Neural progenitor cell (in vitro differentiated cells): ENCODE results near the gene SEMA6B. TPM values are rescaled to one million over a fixed set of nuclear protein-coding genes. Genes with fewer than 3 reads are reported as not detected.

Experiments used
- DNase-seq: peaks from one replicate; pipeline ENCODE4 v3.0.0-alpha.2; 2016; ENCODE audit warnings: low spot score
- H2AFZ ChIP-seq: fragments of 200-600 bp; sonication (generic); replicated peaks from 2 replicates; pipeline ENCODE4 v1.6.1; 2016; ENCODE audit warnings: antibody characterized with exemption
- H3F3A ChIP-seq: fragments of 200-600 bp; sonication (generic); 2 replicates; pipeline ENCODE4 v1.6.1; 2016; ENCODE audit warnings: antibody characterized with exemption, low read depth
- H3K27ac ChIP-seq: fragments of 200-600 bp; sonication (generic); 2 replicates; pipeline ENCODE4 v1.5.1; 2016; ENCODE audit warnings: mild to moderate bottlenecking
- H3K27me3 ChIP-seq: fragments of 200-600 bp; sonication (generic); 2 replicates; pipeline ENCODE4 v1.6.1; 2016; ENCODE audit warnings: mild to moderate bottlenecking, moderate library complexity
- H3K36me3 ChIP-seq: fragments of 200-600 bp; sonication (generic); 2 replicates; pipeline ENCODE4 v1.5.1; 2016
- H3K4me1 ChIP-seq: fragments of 200-600 bp; sonication (generic); 2 replicates; pipeline ENCODE4 v1.6.1; 2016; ENCODE audit warnings: mixed run types
- H3K4me2 ChIP-seq: fragments of 200-600 bp; sonication (generic); 2 replicates; pipeline ENCODE4 v1.6.1; 2016
- H3K4me3 ChIP-seq: fragments of 200-600 bp; sonication (generic); 2 replicates; pipeline ENCODE4 v1.5.1; 2016
- H3K79me2 ChIP-seq: fragments of 200-600 bp; sonication (generic); 2 replicates; pipeline ENCODE4 v1.6.1; 2016; ENCODE audit warnings: low read depth
- H3K9ac ChIP-seq: fragments of 200-600 bp; sonication (generic); 2 replicates; pipeline ENCODE4 v1.6.1; 2016
- H3K9me3 ChIP-seq: fragments of 200-600 bp; sonication (generic); 2 replicates; pipeline ENCODE4 v1.5.1; 2016; ENCODE audit warnings: low read depth
- H4K20me1 ChIP-seq: fragments of 200-600 bp; sonication (generic); 2 replicates; pipeline ENCODE4 v1.6.1; 2016; ENCODE audit warnings: low read depth
- H3K27ac Mint-ChIP-seq: 3 replicates; pipeline ENCODE4 v1.8.0; 2021; ENCODE audit warnings: mixed read lengths
- H3K27me3 Mint-ChIP-seq: 2 replicates; pipeline ENCODE4 v1.8.0; 2022; ENCODE audit warnings: low read depth, mild to moderate bottlenecking, inconsistent platforms, moderate library complexity, mixed read lengths; ENCODE audit not compliant: insufficient read depth
- H3K36me3 Mint-ChIP-seq: 3 replicates; pipeline ENCODE4 v1.8.0; 2021; ENCODE audit warnings: mixed read lengths
- H3K4me1 Mint-ChIP-seq: 3 replicates; pipeline ENCODE4 v1.8.0; 2021; ENCODE audit warnings: mixed read lengths
- H3K4me3 Mint-ChIP-seq: 3 replicates; pipeline ENCODE4 v1.8.0; 2021; ENCODE audit warnings: mild to moderate bottlenecking, moderate library complexity, mixed read lengths
- H3K9me3 Mint-ChIP-seq: 3 replicates; pipeline ENCODE4 v1.8.0; 2020; ENCODE audit warnings: mixed read lengths
- CTCF ChIP-seq: fragments of 200-600 bp; sonication (generic); IDR thresholded peaks from 2 replicates; pipeline ENCODE4 v1.5.1; 2017; ENCODE audit warnings: antibody characterized with exemption, mild to moderate bottlenecking
- EZH2 ChIP-seq: fragments of 200-600 bp; sonication (generic); IDR thresholded peaks from 2 replicates; pipeline ENCODE4 v1.6.1; 2017; ENCODE audit warnings: antibody characterized with exemption, mild to moderate bottlenecking, moderate library complexity
- EZH2phosphoT487 ChIP-seq: fragments of 200-600 bp; sonication (generic); IDR thresholded peaks from 2 replicates; pipeline ENCODE4 v1.6.1; 2017; ENCODE audit warnings: antibody characterized with exemption
- total RNA-seq: library from RNA; depleted of rRNA; stranded (reverse); fragments of >200 nt; gene quantifications from 2 replicates; pipeline ENCODE4 v1.2.3, GENCODE V29; 2015; ENCODE audit warnings: low replicate concordance

SEMA6B gene
- total RNA-seq, 1 donor from 2014 or later: 22.6 TPM

- Histone ChIP-seq H3F3A (peaks cover 4% of the 10 kb centered on the region), H3K79me2 (no peaks in the 10 kb centered on the region), H3K4me3 (no peak overlapping the region), H3K27me3 (no peaks in the 10 kb centered on the region), H3K36me3 (no peaks in the 10 kb centered on the region), H3K4me1 (no peaks in the 10 kb centered on the region), H3K9me3 (no peaks in the 10 kb centered on the region), H4K20me1 (peaks cover 3% of the 10 kb centered on the region), H3K4me2 (no peak overlapping the region), H3K27ac (no peak overlapping the region), H2AFZ (no peak overlapping the region), H3K9ac (no peak overlapping the region)
- H3K4me3 Mint-ChIP-seq: no peak overlapping the region
- no peaks in the 10 kb centered on the region for H3K9me3 Mint-ChIP-seq
- H3K27me3 Mint-ChIP-seq: peaks cover 3% of the 10 kb centered on the region
- H3K4me1 Mint-ChIP-seq: no peaks in the 10 kb centered on the region
- no peak overlapping the region for H3K27ac Mint-ChIP-seq
- no peak for DNase-seq
- peaks cover 11% of the 10 kb centered on the region for H3K36me3 Mint-ChIP-seq
- TF ChIP-seq CTCF: no peak
- no peak for TF ChIP-seq EZH2
- no peak for TF ChIP-seq EZH2phosphoT487
These were observed 65.4 kb downstream of the SEMA6B start for GRCh38 chr19:4493929-4494690.

- no peak overlapping the region for H3K27ac ChIP-seq
- peaks cover 3% of the 10 kb centered on the region for H3K27me3 Mint-ChIP-seq
- no peaks in the 10 kb centered on the region for H3K36me3 ChIP-seq
These were observed 66.2 kb downstream of the SEMA6B start for GRCh38 chr19:4493104-4493928.

More at GRCh38 chr19:4493104-4493928, 66.2 kb downstream of the SEMA6B start:
- H3K27ac Mint-ChIP-seq: no peak overlapping the region
- peaks cover 11% of the 10 kb centered on the region for H3K36me3 Mint-ChIP-seq
- DNase-seq: no peak
- no peaks in the 10 kb centered on the region for H3K4me1 ChIP-seq
- H2AFZ ChIP-seq: no peak overlapping the region
- H3K27me3 ChIP-seq: no peaks in the 10 kb centered on the region
- H3K79me2 ChIP-seq: no peaks in the 10 kb centered on the region
- no peak overlapping the region for H3K4me3 ChIP-seq
- H3K4me3 Mint-ChIP-seq: no peak overlapping the region
- H3K9ac ChIP-seq: no peak overlapping the region
- peaks cover 3% of the 10 kb centered on the region for H4K20me1 ChIP-seq
- H3K4me1 Mint-ChIP-seq: no peaks in the 10 kb centered on the region
- H3K9me3 ChIP-seq: no peaks in the 10 kb centered on the region
- peaks cover 4% of the 10 kb centered on the region for H3F3A ChIP-seq
- TF ChIP-seq EZH2phosphoT487: no peak
- no peak for TF ChIP-seq EZH2
- TF ChIP-seq CTCF: no peak
- H3K9me3 Mint-ChIP-seq: no peaks in the 10 kb centered on the region
- no peak overlapping the region for H3K4me2 ChIP-seq

Other genes starting within 250 kb of the SEMA6B start
- gene STAP2, start 220.9 kb downstream of the SEMA6B start, total RNA-seq: 5.7 and 6.8 TPM in 2 replicates
- gene MPND, start 216.1 kb downstream of the SEMA6B start, total RNA-seq: 10.6 and 30.4 TPM in 2 replicates
- 25.3 and 87.0 TPM in 2 replicates for gene SH3GL1, start 159.1 kb downstream of the SEMA6B start, total RNA-seq
- gene CHAF1A, start 157.0 kb downstream of the SEMA6B start, total RNA-seq: 37.5 and 82.1 TPM in 2 replicates
- 24.9 and 42.7 TPM in 2 replicates for gene UBXN6, start 101.9 kb downstream of the SEMA6B start, total RNA-seq
- gene HDGFL2, start 87.4 kb downstream of the SEMA6B start, total RNA-seq: 36.0 and 166 TPM in 2 replicates
- gene PLIN4, start 41.2 kb downstream of the SEMA6B start, total RNA-seq: 0.15 TPM in 1 of 2 replicates, not detected in the other
- gene PLIN5, start 24.5 kb downstream of the SEMA6B start, total RNA-seq: 1.2 and 5.1 TPM in 2 replicates
- 0.19 TPM in 1 of 2 replicates, not detected in the other for gene LRG1, start 19.6 kb downstream of the SEMA6B start, total RNA-seq
- gene TNFAIP8L1, start 79.8 kb upstream of the SEMA6B start, total RNA-seq: 8.2 and 15.2 TPM in 2 replicates
- 23.4 and 39.5 TPM in 2 replicates for gene MYDGF, start 110.7 kb upstream of the SEMA6B start, total RNA-seq
- 17.1 and 34.7 TPM in 2 replicates for gene DPP9, start 164.2 kb upstream of the SEMA6B start, total RNA-seq
- 6.9 and 13.9 TPM in 2 replicates for gene FEM1A, start 232.1 kb upstream of the SEMA6B start, total RNA-seq